Upper lobe of right lung (tissue), 1 donor: ENCODE results near the gene MARCO. TPM values are rescaled to one million over a fixed set of nuclear protein-coding genes. Genes with fewer than 3 reads are reported as not detected.
A peak's percentile ranks its signal among the peaks of the same experiment; 100 is the strongest.

Source experiments
- ATAC-seq: fragments of 200-7000 bp; cut with Tn5 transposase; one replicate; pipeline ENCODE4 v1.9.1; 2020; ENCODE audit warnings: mild to moderate bottlenecking, moderate library complexity
- DNase-seq: peaks from one replicate; pipeline ENCODE4 v3.0.0-alpha.2; 2020
- H3K27ac ChIP-seq: fragments of 200-600 bp; one replicate; pipeline ENCODE4 v1.8.0; 2022
- H3K27me3 ChIP-seq: fragments of 200-600 bp; one replicate; pipeline ENCODE4 v1.8.0; 2022; ENCODE audit warnings: mild to moderate bottlenecking
- H3K36me3 ChIP-seq: fragments of 200-600 bp; one replicate; pipeline ENCODE4 v1.8.0; 2022
- H3K4me1 ChIP-seq: fragments of 200-600 bp; one replicate; pipeline ENCODE4 v1.8.0; 2022
- H3K4me3 ChIP-seq: fragments of 200-600 bp; one replicate; pipeline ENCODE4 v1.8.0; 2022; ENCODE audit warnings: mild to moderate bottlenecking
- H3K9me3 ChIP-seq: fragments of 200-600 bp; one replicate; pipeline ENCODE4 v1.8.0; 2022
- CTCF ChIP-seq: fragments of 200-600 bp; IDR thresholded peaks from one replicate; pipeline ENCODE4 v1.8.0; 2022; ENCODE audit warnings: antibody characterized with exemption
- intact Hi-C: fragments of 100-400 bp; cut with DNase I; formaldehyde crosslinking; loops from one replicate; pipeline ENCODE4 v1.11.0; 2022
- total RNA-seq: library from RNA; stranded (reverse); fragmentation: NEBNext Ultra II Directional; extraction: Animal tissue kit (Norgen Biotek cat#: 25700); gene quantifications from one replicate; pipeline ENCODE4 v1.2.1, GENCODE V29; 2021
- donor health status: DM: no; HTN: yes; CAD: no; lungs with severe emphysema.

Gene MARCO
- total RNA-seq, 1 donor from 2014 or later = 165 TPM

- TF ChIP-seq CTCF = no peak
- H3K27me3 ChIP-seq = peaks cover 5% of the 10 kb centered on the region
- no peak overlapping the region for H3K27ac ChIP-seq
- no peaks in the 10 kb centered on the region for H3K4me1 ChIP-seq
- intact Hi-C loops = no loop called here
- DNase-seq (no peak), ATAC-seq (no peak)
- H3K36me3 ChIP-seq = no peaks in the 10 kb centered on the region
- no peaks in the 10 kb centered on the region for H3K9me3 ChIP-seq
- no peak overlapping the region for H3K4me3 ChIP-seq
These were observed 28.7 kb upstream of the MARCO start for GRCh38 chr2:118913131-118913802.

GRCh38 chr2:118913803-118914645, 28.0 kb upstream of the MARCO start:
- H3K4me3 ChIP-seq = no peak overlapping the region
- peaks cover 5% of the 10 kb centered on the region for H3K27me3 ChIP-seq
- no peak overlapping the region for H3K27ac ChIP-seq
- ATAC-seq (peak; percentile 73), DNase-seq (no peak)
- intact Hi-C loops = no loop called here
- TF ChIP-seq CTCF = no peak
- H3K4me1 ChIP-seq = no peaks in the 10 kb centered on the region
- no peaks in the 10 kb centered on the region for H3K9me3 ChIP-seq
- H3K36me3 ChIP-seq = no peaks in the 10 kb centered on the region

GRCh38 chr2:118914721-118915453, 27.1 kb upstream of the MARCO start:
- TF ChIP-seq CTCF = no peak
- Histone ChIP-seq H3K4me3 (no peak overlapping the region), H3K4me1 (no peaks in the 10 kb centered on the region), H3K36me3 (no peaks in the 10 kb centered on the region), H3K27me3 (peaks cover 5% of the 10 kb centered on the region), H3K9me3 (no peaks in the 10 kb centered on the region), H3K27ac (no peak overlapping the region)
- intact Hi-C loops = no loop called here
- DNase-seq (no peak), ATAC-seq (no peak)

GRCh38 chr2:118918017-118918416, 24.0 kb upstream of the MARCO start:
- no peaks in the 10 kb centered on the region for H3K9me3 ChIP-seq
- intact Hi-C loops = no loop called here
- no peak for TF ChIP-seq CTCF
- H3K27me3 ChIP-seq = peaks cover 5% of the 10 kb centered on the region
- H3K27ac ChIP-seq = no peak overlapping the region
- DNase-seq (no peak), ATAC-seq (peak; percentile 33)
- H3K36me3 ChIP-seq = no peaks in the 10 kb centered on the region
- no peaks in the 10 kb centered on the region for H3K4me1 ChIP-seq
- H3K4me3 ChIP-seq = no peak overlapping the region

GRCh38 chr2:118921646-118922045, 20.3 kb upstream of the MARCO start:
- Histone ChIP-seq H3K27me3 (peaks cover 14% of the 10 kb centered on the region), H3K9me3 (no peaks in the 10 kb centered on the region), H3K4me1 (peaks cover 5% of the 10 kb centered on the region), H3K27ac (no peak overlapping the region), H3K4me3 (no peak overlapping the region), H3K36me3 (no peaks in the 10 kb centered on the region)
- intact Hi-C loops = no loop called here
- ATAC-seq (no peak), DNase-seq (no peak)
- TF ChIP-seq CTCF = no peak
